ENCODE results near the gene PRKCA.

DNA sequence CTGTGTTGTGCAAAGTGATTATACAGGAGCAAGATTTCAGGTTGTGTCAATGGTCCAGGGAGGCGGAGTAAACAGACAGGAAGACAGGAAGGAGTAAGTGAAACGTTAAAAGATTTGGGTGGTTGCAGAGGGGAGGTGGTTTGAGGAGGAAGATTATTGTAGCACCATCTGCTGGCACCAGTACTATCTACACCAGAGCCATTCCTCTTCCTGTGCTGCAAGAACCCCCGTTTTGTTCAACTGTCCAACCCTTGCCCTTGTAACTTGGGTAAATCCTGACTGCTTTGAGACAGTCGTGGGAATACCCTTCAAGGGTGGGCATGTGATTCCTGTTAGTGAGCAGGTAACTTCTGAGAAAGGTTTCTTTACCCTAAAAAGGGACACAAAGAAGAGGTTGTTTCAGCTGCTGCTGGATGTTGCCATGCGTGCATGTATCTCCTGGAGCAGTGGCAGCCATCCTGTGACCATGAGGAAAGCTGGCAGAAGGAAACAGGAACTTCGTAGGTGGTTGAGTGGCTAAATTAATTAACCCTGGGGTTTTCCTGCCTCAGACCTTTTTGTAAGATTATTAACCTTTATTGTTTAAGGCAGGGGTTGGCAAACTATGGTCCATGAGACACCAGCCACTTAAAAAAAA, 124.1 kb downstream of the PRKCA start:
- TF ChIP-seq DPF2 (IDR thresholded peaks at IDR 0.05) (no peak), EP300 (IDR thresholded peaks at IDR 0.05; ENCODE audit: low read length) (no peak), NRF1 (conservative IDR thresholded peaks at IDR 0.05 in 1 of 2, IDR thresholded peaks at IDR 0.05 in 1 of 2) (no peak), CHD1 (IDR thresholded peaks at IDR 0.05; ENCODE audit: low read length) (no peak), DNMT1 (IDR thresholded peaks at IDR 0.05) (no peak), RFX5 (IDR thresholded peaks at IDR 0.05; ENCODE audit: low read depth, low read length) (no peak), YY1 (IDR thresholded peaks at IDR 0.05; ENCODE audit: borderline replicate concordance in 1 of 3, control insufficient read depth in 1 of 3, extremely low read depth in 1 of 3, insufficient read depth in 3 of 3, insufficient read length in 1 of 3, insufficient replicate concordance in 2 of 3, low read depth in 1 of 3, low read length in 2 of 3) (no peak), GABPA (tag; conservative IDR thresholded peaks at IDR 0.05; ENCODE audit: low read depth) (no peak)
- TF ChIP-seq, protein P1, sequence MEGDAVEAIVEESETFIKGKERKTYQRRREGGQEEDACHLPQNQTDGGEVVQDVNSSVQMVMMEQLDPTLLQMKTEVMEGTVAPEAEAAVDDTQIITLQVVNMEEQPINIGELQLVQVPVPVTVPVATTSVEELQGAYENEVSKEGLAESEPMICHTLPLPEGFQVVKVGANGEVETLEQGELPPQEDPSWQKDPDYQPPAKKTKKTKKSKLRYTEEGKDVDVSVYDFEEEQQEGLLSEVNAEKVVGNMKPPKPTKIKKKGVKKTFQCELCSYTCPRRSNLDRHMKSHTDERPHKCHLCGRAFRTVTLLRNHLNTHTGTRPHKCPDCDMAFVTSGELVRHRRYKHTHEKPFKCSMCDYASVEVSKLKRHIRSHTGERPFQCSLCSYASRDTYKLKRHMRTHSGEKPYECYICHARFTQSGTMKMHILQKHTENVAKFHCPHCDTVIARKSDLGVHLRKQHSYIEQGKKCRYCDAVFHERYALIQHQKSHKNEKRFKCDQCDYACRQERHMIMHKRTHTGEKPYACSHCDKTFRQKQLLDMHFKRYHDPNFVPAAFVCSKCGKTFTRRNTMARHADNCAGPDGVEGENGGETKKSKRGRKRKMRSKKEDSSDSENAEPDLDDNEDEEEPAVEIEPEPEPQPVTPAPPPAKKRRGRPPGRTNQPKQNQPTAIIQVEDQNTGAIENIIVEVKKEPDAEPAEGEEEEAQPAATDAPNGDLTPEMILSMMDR (IDR thresholded peaks at IDR 0.05 in 2 of 3, conservative IDR thresholded peaks at IDR 0.05 in 1 of 3; ENCODE audit: insufficient read depth in 2 of 3, low read depth in 1 of 3, low read length in 3 of 3): peak; percentile 34 to 57 (median 50); a peak in 5 of 6 replicates
- TF ChIP-seq, protein P2, sequence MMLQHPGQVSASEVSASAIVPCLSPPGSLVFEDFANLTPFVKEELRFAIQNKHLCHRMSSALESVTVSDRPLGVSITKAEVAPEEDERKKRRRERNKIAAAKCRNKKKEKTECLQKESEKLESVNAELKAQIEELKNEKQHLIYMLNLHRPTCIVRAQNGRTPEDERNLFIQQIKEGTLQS (IDR thresholded peaks at IDR 0.05): no peak
- TF ChIP-seq, protein P2 (CRISPR knock-in tag; conservative IDR thresholded peaks at IDR 0.05): no peak
- TF ChIP-seq, protein P3, sequence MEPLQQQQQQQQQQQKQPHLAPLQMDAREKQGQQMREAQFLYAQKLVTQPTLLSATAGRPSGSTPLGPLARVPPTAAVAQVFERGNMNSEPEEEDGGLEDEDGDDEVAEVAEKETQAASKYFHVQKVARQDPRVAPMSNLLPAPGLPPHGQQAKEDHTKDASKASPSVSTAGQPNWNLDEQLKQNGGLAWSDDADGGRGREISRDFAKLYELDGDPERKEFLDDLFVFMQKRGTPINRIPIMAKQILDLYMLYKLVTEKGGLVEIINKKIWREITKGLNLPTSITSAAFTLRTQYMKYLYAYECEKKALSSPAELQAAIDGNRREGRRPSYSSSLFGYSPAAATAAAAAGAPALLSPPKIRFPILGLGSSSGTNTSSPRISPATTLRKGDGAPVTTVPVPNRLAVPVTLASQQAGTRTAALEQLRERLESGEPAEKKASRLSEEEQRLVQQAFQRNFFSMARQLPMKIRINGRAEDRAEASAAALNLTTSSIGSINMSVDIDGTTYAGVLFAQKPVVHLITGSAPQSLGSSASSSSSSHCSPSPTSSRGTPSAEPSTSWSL (CRISPR knock-in tag; IDR thresholded peaks at IDR 0.05; ENCODE audit: borderline replicate concordance): no peak

Measured in K562 (cell line).